Measurements from ENCODE around the gene REEP3.
"Not testable (repeated sequence)": the region's sequence is repeated elsewhere in the genome, so short reads cannot be mapped to it uniquely, and the experiment has no call there.

The REEP3 gene

DNA sequence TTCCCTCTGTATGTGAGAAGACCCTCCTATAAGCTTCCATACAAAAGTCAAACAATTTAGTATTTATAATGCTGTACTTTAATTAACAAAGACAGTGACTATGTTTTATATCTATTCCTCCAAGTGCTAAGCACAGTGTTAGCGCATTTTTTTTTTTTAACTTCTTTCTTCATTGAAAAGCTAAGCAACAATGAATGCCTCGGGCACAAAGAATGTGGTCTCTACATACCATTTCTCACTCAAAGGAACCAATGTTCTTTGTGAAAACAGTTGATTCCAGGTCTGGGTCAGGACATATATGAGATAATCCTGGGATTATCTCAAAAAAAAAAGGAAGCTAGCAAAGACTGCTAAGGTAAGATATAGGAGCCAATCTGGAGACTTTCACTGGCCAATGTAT, 26.2 kb upstream of the REEP3 start:
- H3K36me3 ChIP-seq (ENCODE audit: control insufficient read depth, insufficient read depth, low read length), result no peaks in the 10 kb centered on the region
- no peak overlapping the region for H3K4me3 ChIP-seq (ENCODE audit: low read length)
- no peaks in the 10 kb centered on the region for H3K27me3 ChIP-seq (ENCODE audit: control insufficient read depth, insufficient read depth, low read length)
- no peak overlapping the region for H3K9ac ChIP-seq (ENCODE audit: low read length)
- no peak overlapping the region for H3K27ac ChIP-seq (ENCODE audit: low read depth, low read length)
- peaks cover 4% of the 10 kb centered on the region for H3K4me1 ChIP-seq (ENCODE audit: control insufficient read depth, insufficient read depth, low read length)

- H3K4me1 ChIP-seq (ENCODE audit: control insufficient read depth, insufficient read depth, low read length), result peaks cover 2% of the 10 kb centered on the region
- H3K36me3 ChIP-seq (ENCODE audit: control insufficient read depth, insufficient read depth, low read length), result no peaks in the 10 kb centered on the region
- H3K4me3 ChIP-seq (ENCODE audit: low read length), result no peak overlapping the region
- no peak overlapping the region for H3K9ac ChIP-seq (ENCODE audit: low read length)
- no peaks in the 10 kb centered on the region for H3K27me3 ChIP-seq (ENCODE audit: control insufficient read depth, insufficient read depth, low read length)
- no peak overlapping the region for H3K27ac ChIP-seq (ENCODE audit: low read depth, low read length)
These were observed 24.6 kb upstream of the REEP3 start for GRCh38 chr10:63496561-63496960.

- Histone ChIP-seq H3K9ac (ENCODE audit: low read length) (no peak overlapping the region), H3K27me3 (ENCODE audit: control insufficient read depth, insufficient read depth, low read length) (no peaks in the 10 kb centered on the region), H3K4me1 (ENCODE audit: control insufficient read depth, insufficient read depth, low read length) (no peaks in the 10 kb centered on the region), H3K4me3 (ENCODE audit: low read length) (no peak overlapping the region), H3K27ac (ENCODE audit: low read depth, low read length) (no peak overlapping the region), H3K36me3 (ENCODE audit: control insufficient read depth, insufficient read depth, low read length) (no peaks in the 10 kb centered on the region)
These were observed 23.9 kb upstream of the REEP3 start for GRCh38 chr10:63497321-63497720.

DNA sequence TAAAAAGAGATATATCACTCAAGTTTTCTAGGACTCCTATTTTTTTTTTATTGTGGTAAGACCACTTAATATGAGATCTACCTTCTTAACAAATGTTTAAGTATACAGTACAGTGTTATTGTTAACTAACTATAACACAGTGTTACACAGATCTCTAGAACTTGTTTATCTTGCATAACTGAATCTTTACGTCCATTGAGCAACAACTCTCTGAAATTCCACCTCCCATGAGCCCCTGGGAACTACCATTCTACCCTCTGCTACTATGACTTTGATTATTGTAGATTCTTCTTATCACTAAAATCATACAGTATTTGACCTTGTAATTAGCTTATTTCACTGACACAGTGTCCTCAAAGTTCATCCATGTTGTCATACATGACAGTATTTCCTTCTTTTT, 22.5 kb upstream of the REEP3 start:
- Histone ChIP-seq H3K27me3 (ENCODE audit: control insufficient read depth, insufficient read depth, low read length) (no peaks in the 10 kb centered on the region), H3K4me1 (ENCODE audit: control insufficient read depth, insufficient read depth, low read length) (no peaks in the 10 kb centered on the region), H3K27ac (ENCODE audit: low read depth, low read length) (no peak overlapping the region), H3K36me3 (ENCODE audit: control insufficient read depth, insufficient read depth, low read length) (no peaks in the 10 kb centered on the region), H3K4me3 (ENCODE audit: low read length) (no peak overlapping the region), H3K9ac (ENCODE audit: low read length) (no peak overlapping the region)

- not testable (repeated sequence) for H3K4me1 ChIP-seq (ENCODE audit: control insufficient read depth, insufficient read depth, low read length); H3K27ac ChIP-seq (ENCODE audit: low read depth, low read length)
These were observed 20.6 kb upstream of the REEP3 start for GRCh38 chr10:63500551-63500950.

DNA sequence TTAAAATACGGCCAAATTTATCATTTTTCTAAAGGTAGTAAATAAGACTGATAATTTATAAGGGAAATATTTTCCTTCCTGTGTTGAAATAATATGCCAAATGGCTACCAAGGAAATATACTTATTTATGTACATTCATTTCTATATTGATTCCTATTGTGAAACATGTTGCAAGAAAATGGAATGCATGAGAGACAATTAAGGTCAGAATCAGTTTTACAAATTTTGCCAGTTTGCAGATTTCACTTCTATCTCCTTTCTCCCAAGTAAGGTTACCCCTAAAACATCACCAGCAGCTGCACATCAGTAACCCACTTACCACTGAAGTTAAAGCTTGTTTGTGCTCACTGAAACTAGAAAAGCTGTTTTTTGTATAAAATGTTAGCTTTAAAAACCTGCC, 19.2 kb upstream of the REEP3 start:
- Histone ChIP-seq H3K4me1 (ENCODE audit: control insufficient read depth, insufficient read depth, low read length) (no peaks in the 10 kb centered on the region), H3K9ac (ENCODE audit: low read length) (no peak overlapping the region), H3K36me3 (ENCODE audit: control insufficient read depth, insufficient read depth, low read length) (no peaks in the 10 kb centered on the region), H3K27me3 (ENCODE audit: control insufficient read depth, insufficient read depth, low read length) (no peaks in the 10 kb centered on the region), H3K4me3 (ENCODE audit: low read length) (no peak overlapping the region), H3K27ac (ENCODE audit: low read depth, low read length) (no peak overlapping the region)

More at GRCh38 chr10:63500551-63500950, 20.6 kb upstream of the REEP3 start:
- not testable (repeated sequence) for H3K27me3 ChIP-seq (ENCODE audit: control insufficient read depth, insufficient read depth, low read length); H3K4me3 ChIP-seq (ENCODE audit: low read length); H3K36me3 ChIP-seq (ENCODE audit: control insufficient read depth, insufficient read depth, low read length); H3K9ac ChIP-seq (ENCODE audit: low read length)

DNA sequence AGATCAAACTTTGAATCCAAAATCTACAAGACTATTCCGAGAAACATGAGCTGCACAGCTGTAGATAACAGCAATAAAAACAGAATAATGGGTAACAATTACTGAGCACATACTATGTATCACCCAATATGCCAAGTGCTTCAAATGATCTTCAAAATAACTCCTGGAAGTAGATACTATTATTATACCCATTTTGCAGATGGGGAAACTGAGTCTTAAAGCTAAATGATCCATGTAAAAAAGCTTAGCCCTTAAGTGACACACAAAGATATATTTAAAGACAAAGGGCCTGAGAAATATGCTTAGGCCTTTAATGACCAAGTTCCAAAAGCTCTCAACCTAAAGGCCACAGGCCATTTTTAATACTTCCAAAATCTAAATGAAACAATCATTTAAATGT, 18.4 kb upstream of the REEP3 start:
- no peaks in the 10 kb centered on the region for H3K4me1 ChIP-seq (ENCODE audit: control insufficient read depth, insufficient read depth, low read length)
- no peak overlapping the region for H3K4me3 ChIP-seq (ENCODE audit: low read length)
- H3K27ac ChIP-seq (ENCODE audit: low read depth, low read length), result no peak overlapping the region
- H3K27me3 ChIP-seq (ENCODE audit: control insufficient read depth, insufficient read depth, low read length), result no peaks in the 10 kb centered on the region
- no peak overlapping the region for H3K9ac ChIP-seq (ENCODE audit: low read length)
- H3K36me3 ChIP-seq (ENCODE audit: control insufficient read depth, insufficient read depth, low read length), result no peaks in the 10 kb centered on the region

DNA sequence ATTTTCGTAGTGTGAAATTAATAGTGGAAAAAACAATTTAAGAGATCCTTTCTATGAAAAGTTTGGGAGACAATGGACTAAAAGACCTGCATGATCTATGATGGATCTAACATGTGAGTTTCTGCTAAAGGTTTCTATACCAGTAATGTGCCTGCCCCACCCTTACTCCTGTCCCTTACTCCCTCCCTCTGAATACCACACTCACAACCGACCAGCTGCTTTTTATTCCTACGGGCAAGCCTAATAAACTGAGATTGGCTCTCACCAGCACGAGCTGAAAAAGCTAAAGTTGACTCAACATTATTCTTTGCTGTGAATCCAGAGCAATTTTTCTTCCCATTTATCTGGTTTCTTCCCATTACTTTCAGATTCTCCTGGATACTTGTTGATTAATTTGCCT, 17.8 kb upstream of the REEP3 start:
- H3K4me1 ChIP-seq (ENCODE audit: control insufficient read depth, insufficient read depth, low read length), result no peaks in the 10 kb centered on the region
- no peak overlapping the region for H3K4me3 ChIP-seq (ENCODE audit: low read length)
- H3K27me3 ChIP-seq (ENCODE audit: control insufficient read depth, insufficient read depth, low read length), result no peaks in the 10 kb centered on the region
- H3K27ac ChIP-seq (ENCODE audit: low read depth, low read length), result no peak overlapping the region
- H3K36me3 ChIP-seq (ENCODE audit: control insufficient read depth, insufficient read depth, low read length), result no peaks in the 10 kb centered on the region
- H3K9ac ChIP-seq (ENCODE audit: low read length), result no peak overlapping the region

DNA sequence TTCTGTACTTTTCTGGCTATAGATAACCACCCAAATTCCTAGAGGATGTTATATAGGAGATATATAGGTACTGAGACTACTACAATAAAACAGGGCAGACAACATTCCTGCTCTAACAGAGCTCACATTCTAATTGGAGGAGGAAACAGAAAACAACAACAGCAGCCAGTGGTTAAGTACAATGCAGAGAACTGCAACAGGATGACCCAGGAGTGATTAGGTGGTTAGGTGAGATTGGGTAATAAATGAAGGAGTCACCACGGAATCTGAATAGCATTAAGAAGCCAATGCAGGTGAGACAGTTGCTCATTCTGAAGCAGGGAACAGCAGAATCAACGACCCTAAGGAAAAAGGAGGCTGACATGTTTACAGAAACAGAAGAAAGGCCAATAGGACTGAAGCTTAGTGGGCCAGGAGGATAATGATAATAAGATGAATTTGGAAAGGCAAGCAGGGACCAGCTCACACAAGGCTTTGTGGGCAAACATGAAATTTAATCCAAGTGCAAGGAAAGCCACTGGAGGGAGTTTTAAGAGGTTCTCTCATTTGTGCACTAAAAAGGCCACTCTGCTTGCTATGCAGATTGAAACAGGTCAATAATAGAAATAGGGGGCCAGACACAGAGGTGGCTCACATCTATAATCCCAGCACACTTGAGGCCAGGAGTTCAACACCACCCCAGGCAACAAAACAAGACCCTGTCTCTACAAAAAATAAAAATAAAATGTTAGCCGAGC, 16.9 kb upstream of the REEP3 start:
- Histone ChIP-seq H3K4me3 (ENCODE audit: low read length) (no peak overlapping the region), H3K4me1 (ENCODE audit: control insufficient read depth, insufficient read depth, low read length) (no peaks in the 10 kb centered on the region), H3K27me3 (ENCODE audit: control insufficient read depth, insufficient read depth, low read length) (no peaks in the 10 kb centered on the region), H3K9ac (ENCODE audit: low read length) (no peak overlapping the region), H3K27ac (ENCODE audit: low read depth, low read length) (no peak overlapping the region), H3K36me3 (ENCODE audit: control insufficient read depth, insufficient read depth, low read length) (no peaks in the 10 kb centered on the region)

DNA sequence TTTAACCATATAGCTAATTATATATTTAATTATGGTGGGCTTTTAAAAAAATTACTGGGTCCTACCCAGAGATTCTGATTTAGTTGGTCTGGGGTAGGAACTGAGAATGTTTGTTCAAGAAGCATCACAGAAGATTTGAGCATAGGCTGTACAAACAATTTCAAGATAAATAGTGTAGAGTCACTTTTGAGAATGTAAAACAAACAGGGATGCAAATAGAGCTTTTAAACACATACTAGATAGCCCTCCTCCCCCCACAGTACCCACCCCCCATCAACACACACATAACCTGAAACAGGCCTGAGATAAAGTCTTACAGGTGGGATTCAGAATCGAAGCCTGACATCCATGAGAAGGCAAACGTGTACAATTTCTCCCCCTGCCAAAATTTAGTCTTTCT, 15.6 kb upstream of the REEP3 start:
- no peaks in the 10 kb centered on the region for H3K4me1 ChIP-seq (ENCODE audit: control insufficient read depth, insufficient read depth, low read length)
- no peaks in the 10 kb centered on the region for H3K36me3 ChIP-seq (ENCODE audit: control insufficient read depth, insufficient read depth, low read length)
- no peak overlapping the region for H3K27ac ChIP-seq (ENCODE audit: low read depth, low read length)
- H3K27me3 ChIP-seq (ENCODE audit: control insufficient read depth, insufficient read depth, low read length), result no peaks in the 10 kb centered on the region
- H3K4me3 ChIP-seq (ENCODE audit: low read length), result no peak overlapping the region
- no peak overlapping the region for H3K9ac ChIP-seq (ENCODE audit: low read length)

DNA sequence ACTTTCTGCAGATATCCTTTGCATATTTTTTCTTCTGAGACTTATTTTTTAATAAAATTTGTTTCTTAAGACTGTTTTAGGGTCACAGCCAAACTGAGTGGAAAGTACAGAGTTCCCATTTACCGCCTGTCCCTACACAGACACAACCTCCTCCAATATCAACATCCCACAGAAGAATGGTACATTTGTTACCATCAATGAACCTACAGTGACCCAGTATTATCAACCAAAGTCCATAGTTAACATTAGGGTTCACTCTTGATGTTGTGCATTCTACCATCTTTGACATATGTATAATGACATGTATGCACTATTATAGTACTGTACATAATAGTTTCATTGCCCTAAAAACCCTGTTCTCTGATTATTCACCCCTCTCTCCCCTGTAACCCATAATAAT, 14.6 kb upstream of the REEP3 start:
- H3K27me3 ChIP-seq (ENCODE audit: control insufficient read depth, insufficient read depth, low read length), result no peaks in the 10 kb centered on the region
- no peak overlapping the region for H3K4me3 ChIP-seq (ENCODE audit: low read length)
- H3K9ac ChIP-seq (ENCODE audit: low read length), result no peak overlapping the region
- H3K27ac ChIP-seq (ENCODE audit: low read depth, low read length), result no peak overlapping the region
- H3K36me3 ChIP-seq (ENCODE audit: control insufficient read depth, insufficient read depth, low read length), result no peaks in the 10 kb centered on the region
- no peaks in the 10 kb centered on the region for H3K4me1 ChIP-seq (ENCODE audit: control insufficient read depth, insufficient read depth, low read length)

- Histone ChIP-seq H3K9ac (ENCODE audit: low read length) (no peak overlapping the region), H3K4me1 (ENCODE audit: control insufficient read depth, insufficient read depth, low read length) (peaks cover 10% of the 10 kb centered on the region), H3K4me3 (ENCODE audit: low read length) (no peak overlapping the region), H3K36me3 (ENCODE audit: control insufficient read depth, insufficient read depth, low read length) (no peaks in the 10 kb centered on the region), H3K27ac (ENCODE audit: low read depth, low read length) (no peak overlapping the region), H3K27me3 (ENCODE audit: control insufficient read depth, insufficient read depth, low read length) (no peaks in the 10 kb centered on the region)
These were observed 6.0 kb upstream of the REEP3 start for GRCh38 chr10:63515002-63515763.

DNA sequence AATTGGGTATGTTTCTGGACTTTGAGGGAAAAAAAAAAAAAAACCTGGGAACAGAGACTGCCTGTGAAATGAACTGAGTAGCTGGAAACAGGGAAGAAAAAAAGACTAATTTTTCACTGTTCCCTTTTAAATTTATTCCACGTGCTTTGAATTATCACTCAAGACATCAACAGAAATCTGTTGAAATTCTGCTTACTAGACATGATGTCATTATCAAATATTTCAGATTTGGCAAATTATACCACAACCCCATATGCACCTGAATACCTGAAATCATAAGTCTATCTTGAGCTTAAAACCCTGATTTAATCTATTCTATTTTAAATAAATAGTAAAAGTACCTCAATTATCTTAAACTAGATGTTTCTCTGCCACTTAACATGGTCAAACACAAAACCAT, 5.0 kb upstream of the REEP3 start:
- H3K27me3 ChIP-seq (ENCODE audit: control insufficient read depth, insufficient read depth, low read length), result no peaks in the 10 kb centered on the region
- no peak overlapping the region for H3K4me3 ChIP-seq (ENCODE audit: low read length)
- no peaks in the 10 kb centered on the region for H3K36me3 ChIP-seq (ENCODE audit: control insufficient read depth, insufficient read depth, low read length)
- no peak overlapping the region for H3K9ac ChIP-seq (ENCODE audit: low read length)
- no peak overlapping the region for H3K27ac ChIP-seq (ENCODE audit: low read depth, low read length)
- peaks cover 17% of the 10 kb centered on the region for H3K4me1 ChIP-seq (ENCODE audit: control insufficient read depth, insufficient read depth, low read length)

All from rectal smooth muscle tissue (tissue), 1 donor.